UCSD-AML1 (cell line): ENCODE data around the gene INTU.
A peak's percentile ranks its signal among the peaks of the same experiment; 100 is the strongest.
"Not testable (repeated sequence)": the region's sequence is repeated elsewhere in the genome, so short reads cannot be mapped to it uniquely, and the experiment has no call there.

ENCODE experiments used
- DNase-seq: peaks from one replicate; lab custom pipeline; 2025; ENCODE audit not compliant: unreplicated experiment; lab: John Stamatoyannopoulos, UW

Gene INTU

DNA sequence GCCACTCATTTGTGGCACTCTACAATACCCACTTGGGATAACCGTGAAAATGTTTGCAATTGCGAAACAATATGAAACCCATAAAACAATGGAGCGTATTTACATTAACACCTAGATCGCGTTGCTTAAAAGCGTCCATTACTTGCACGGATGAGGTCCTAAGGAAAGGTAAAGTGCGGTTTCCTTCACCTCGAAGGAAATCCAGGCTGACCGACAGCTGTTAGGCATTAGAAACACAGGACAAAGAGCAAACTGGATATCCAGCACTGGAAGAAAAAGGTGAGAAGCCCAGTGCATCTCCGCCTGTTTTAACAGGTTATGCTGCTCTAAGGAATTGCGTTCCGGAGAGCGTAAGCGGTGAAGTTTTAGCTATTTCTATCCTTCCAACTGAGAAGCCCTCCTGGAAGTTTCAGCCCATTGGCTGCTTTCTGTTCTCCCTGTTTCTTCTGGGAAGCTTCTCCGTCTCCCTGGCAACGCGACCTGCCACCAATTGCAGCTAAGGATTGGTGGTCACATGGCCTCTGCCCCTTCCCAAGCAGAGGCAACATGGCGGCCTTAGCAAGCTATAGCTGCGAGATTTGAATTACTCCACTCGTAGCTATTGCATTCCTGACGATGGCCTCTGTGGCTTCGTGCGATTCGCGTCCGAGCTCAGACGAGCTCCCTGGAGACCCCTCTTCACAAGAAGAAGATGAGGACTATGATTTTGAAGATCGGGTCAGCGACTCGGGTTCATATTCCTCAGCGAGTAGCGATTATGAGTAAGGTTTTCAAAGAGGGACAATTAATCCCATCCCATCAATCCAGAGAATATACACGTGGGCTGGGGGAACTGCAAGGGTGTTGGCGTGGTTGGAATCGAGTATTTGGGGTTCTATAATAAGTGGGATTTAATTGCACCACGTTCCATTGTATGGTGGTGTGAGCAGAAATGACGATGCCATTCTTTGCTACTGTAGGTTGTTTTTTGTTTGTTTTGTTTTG is at the start of gene INTU:
TSS of gene INTU (plus strand) at position 538 of the 984 bp plus-strand sequence. CDS start at position 616, 78 bp downstream.
- peak; percentile 38 for DNase-seq

DNA sequence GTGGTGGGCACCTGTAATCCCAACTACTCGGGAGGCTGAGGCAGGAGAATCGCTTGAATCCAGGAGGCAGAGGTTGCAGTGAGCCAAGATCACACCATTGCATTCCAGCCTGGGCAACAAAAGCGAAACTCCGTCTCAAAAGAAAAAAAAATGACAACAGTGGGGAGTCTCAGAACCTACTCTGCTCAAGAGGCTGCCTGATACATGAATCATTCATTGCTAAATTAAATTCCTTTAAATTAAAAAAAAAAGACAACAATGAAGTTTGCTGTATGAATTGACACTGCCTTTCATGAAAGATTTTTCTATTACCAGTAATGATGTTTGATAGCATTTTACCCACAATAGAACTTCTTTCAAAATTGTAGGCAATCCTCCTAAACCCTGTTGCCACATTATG is 46.3 kb upstream of the INTU start:
- DNase-seq: not testable (repeated sequence)

DNA sequence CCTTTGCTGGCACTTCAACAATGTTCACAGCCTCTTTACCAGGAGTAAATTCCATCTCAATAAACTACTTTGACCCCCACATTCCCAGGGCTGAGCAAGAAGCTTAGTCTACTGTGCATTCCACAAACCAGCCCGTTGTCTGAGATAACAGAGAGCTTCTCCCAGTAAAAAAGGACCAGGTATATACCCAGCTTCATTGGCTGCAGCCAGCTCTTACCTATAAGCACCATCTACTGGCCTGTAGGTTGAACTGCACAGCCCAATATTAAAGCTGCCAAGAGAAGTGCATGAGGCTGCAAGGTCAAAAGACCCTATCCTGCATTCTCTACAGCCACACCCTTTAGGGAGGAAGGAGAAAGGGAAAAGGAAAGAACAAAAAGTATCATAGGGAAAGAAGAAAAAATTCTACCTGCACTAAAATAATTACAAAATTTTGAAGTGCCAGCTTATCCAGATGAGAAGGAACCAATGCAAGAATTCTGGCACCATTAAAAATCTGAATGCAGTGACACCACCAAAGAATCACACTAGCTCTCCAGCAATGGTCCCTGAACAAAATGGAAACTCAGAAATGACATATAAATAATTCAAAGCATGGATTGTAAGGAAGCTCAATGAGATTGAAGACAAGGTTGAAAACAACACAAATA is 45.7 kb upstream of the INTU start:
- DNase-seq: no peak

DNA sequence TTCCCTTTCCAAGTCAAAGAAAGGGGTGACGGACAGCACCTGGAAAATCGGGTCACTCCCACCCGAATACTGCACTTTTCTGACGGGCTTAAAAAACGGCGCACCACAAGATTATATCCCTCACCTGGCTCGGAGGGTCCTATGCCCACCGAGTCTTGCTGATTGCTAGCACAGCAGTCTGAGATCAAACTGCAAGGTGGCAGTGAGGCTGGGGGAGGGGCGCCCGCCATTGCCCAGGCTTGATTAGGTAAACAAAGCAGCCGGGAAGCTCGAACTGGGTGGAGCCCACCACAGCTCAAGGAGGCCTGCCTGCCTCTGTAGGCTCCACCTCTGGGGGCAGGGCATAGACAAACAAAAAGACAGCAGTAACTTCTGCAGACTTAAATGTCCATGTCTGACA is 43.6 kb upstream of the INTU start:
- DNase-seq: not testable (repeated sequence)

DNA sequence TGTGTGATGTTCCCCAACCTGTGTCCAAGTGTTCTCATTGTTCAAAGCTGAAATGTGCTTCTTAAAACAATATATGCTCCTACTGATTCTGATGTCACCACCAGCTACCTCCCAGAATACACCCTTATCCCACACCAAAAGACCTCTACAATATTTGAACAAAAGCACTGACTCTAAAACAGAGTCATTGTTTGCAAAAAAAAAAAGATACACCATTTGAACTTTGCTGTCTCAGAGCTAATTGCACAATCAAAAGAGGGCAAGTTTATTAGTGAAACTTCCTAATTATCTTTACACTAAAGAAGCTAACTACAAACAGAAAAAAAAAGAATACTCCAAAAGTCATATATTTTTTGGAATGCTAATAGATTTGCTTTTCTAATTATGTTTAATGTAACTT is 34.1 kb upstream of the INTU start:
- DNase-seq: no peak

DNA sequence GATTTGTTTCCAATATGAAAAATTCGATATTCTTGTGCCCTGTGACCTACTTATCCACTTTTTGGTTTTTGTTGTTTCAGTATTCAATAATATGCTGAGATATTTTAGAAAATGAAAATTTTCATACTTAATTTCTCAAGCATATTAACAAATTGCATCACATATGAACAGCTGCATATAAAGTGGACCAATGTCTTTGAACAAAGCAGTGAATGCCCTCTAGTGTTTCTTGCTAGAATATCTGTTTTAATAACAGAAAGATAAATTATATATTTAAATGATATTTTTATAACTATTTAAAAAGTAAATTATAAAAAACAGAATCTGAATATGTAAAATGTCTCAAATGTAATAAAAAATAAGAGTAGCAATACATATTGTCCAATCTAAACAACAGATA is 31.7 kb upstream of the INTU start:
- DNase-seq: no peak

DNA sequence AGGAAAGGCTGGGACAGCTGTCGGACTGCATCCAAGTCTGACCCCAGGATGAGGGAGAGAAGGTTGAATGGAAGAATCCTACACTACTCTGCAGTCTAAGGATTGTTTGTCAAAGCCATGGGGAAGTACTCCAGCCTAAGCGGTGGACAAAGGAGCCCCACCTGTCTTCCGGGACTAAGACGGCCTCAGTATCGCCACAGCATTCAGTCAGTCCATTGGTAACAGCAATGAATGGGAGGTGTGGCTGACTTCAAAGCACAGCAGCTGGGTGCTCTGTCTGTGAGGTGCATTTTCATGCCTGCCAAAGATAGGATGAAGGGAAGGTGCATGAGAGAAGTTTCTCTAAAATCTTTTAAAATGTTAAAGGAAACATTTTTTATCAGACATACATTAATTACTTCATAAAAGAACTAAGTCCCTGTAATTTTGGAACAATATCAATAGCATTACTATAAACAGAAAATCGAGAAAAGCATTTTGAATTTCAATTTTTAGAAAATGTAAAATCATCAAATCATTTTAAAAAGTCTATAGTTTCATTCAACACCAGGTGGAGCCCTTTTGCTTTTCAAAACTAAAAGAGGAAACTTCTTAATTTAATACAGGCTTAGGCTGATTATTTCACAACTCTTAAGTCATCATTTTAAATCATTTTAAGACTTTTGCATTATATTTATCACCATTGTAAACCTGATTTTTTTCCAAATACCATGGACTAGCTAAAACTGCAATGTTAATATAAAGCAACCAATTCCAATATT is 27.6 kb upstream of the INTU start:
- no peak for DNase-seq

DNA sequence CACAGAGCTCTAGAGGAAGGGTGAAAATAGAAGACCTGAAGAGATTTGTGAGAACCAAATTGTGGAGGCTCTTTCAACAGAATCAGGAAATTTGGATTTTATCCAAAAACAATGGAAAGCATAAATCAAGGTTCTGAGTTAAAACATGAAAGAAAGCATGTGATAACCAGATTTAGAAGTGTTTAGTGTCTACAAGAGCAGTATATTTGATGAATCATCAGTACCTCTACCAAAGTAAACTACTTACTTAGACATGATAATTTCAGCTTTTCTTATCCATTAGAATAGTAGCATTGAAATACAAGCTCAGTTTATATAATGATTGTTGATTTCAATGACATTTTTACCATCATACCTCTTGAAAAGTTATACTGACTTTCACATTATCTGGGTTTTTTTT is 25.9 kb upstream of the INTU start:
- no peak for DNase-seq

DNA sequence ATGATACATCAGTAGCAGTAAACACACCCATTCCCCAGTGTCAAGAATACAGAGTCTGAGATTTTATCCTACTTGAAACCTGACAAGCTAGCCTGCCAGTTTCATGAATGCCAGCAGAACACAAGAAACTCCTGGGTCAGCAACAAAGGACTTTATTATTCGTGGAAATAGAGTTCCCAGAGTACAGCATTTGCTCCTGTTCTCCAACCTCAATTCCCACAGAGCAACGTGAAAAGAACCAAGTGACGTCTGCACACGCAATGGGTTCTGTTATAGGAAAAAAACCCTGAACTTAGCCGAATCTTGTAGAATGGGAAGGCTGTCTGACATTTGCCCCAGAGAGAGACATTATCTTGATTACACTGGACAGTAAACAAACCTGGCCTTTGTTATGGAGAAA is 23.3 kb upstream of the INTU start:
- no peak for DNase-seq

DNA sequence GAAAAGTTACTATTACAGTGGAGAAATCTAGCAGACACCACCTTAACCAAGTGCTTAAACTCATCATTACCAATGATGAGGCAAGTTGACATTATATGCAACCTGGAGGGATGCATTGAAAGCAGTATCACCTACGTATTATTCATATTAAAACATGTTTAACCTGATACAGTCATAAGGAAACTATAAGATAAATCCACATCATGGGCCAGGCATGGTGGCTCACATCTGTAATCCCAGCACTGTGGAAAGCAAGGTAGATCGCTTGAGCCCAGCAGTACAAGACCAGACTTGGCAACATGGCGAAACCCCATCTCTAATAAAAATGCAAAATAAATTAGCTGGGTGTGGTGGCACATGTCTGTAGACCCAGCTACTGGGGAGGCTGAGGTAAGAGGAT is 22.3 kb upstream of the INTU start:
- no peak for DNase-seq

DNA sequence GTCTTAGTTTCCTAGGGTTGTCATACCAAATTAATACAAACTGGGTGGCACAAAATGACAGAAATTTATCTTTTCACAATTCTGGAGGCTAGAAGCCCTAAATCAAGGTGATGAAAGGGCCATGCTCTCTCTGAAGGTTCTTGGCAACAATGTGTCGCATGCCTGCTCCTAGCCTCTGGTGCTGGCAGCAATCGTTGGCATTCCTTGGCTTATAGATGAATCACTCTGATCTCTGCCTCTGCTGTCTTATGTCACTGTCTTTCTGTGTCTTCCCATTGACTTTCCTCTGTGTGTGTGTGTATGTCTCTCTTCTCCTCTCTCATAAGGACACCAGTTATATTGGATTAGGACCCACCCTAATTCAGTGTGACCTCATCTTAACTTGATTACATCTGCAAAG is 15.9 kb upstream of the INTU start:
- no peak for DNase-seq

DNA sequence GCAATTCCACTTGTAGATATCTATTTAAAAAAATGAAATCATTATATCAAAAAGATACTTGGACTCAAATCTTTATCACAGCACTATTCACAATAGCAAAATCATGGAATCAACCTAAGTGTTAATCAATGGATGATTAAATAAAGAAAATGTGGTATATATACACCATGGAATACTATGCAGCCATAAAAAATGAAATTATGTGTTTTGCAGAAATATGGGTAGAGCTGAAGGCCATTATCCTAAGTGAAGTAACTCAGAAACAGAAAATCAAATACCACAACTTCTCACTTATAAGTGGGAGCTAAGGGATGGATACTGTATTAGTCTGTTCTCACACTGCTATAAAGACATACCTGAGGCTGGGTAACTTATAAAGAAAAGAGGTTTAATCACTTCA is 14.3 kb upstream of the INTU start:
- DNase-seq: no peak

DNA sequence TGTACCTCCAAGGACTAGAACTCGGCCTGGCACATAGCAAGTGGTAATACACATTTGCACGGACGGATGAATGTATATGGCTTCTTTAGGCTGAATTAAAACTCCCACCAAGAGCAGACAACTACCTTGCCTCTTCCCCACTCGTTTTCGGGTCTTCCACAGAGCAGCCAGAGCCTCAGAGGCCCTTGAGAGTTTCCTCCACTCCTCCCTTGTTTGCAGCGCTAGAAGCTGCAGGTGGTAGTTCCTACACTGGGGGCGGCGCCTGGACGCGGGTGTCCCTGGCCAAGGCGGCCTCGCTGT is 10.2 kb upstream of the INTU start:
- no peak for DNase-seq

DNA sequence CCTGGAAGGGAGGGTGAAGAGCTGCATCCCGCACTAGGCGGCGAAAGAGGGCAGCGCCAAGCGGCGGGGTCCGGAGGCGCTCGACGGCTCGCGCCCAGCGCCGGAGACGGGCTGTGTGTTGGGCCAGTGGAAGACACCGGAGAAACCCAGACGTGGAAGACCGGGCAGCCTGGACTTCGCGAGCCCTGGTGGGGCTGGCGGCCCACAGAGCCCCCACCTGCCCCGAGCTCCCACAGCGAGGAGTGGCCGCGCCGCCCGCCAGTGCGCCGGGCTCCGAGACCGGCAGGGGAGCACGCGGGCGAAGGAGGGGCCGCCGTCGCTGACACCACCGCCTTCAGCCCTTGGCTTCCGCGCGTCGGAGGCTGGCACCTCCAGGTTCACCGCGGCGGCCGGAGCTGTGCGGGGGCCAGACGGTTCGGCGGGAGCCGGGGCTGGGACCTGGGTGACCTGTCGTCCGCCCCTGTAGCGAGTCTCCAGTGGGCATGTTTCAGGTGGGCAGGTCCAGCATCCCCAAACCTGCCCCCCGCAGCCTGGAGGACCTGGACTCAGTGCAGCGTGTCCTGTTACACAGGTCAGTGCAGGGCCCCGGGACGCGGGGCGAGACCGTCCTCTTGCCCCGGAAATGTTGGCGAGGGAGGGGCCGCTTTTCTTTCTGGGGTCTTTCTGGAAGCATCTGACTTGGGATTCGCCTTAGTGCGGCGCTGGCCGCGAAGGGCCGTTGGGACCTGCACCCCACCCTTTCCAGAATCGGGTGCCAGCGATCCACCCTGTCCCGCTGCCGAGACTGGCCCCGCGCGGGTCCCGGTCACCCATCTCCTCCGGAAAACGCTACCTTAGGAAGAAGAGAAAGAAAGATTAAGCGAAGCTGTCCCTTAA is 9.6 kb upstream of the INTU start:
- DNase-seq: no peak

DNA sequence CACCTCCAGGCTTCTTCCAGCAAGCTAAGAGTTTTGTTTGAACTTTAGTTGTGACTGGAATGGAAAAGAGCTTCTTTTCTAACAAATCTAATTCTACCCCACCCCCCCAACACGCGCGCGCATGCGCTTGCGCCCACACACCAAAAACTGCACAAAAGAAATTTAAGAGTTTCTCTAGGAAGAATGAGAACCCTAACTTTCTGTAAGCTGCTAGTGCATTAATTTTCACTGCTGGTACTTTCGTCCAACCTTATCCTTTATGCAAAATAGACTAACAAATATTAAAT is 9.0 kb upstream of the INTU start:
- DNase-seq: no peak

DNA sequence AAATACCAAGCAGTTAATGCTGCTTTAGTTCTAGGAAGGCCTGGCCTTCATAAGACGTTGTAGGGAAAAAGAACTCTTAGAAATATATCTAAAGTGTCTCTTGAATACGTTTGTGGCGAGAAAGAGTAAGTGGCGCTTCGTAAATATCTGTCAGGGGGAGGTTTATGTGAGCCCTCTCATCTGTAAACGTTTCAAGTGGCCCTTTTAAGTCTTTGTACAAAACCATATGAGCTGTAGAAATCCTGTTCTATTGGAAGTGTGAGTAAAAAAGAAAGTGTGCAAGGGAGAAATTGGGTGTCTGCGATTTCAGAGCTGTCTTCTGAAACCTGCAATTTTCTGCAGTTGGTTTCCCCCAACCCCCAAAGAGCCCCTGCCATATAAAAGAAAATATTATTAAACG is 8.6 kb upstream of the INTU start:
- no peak for DNase-seq

DNA sequence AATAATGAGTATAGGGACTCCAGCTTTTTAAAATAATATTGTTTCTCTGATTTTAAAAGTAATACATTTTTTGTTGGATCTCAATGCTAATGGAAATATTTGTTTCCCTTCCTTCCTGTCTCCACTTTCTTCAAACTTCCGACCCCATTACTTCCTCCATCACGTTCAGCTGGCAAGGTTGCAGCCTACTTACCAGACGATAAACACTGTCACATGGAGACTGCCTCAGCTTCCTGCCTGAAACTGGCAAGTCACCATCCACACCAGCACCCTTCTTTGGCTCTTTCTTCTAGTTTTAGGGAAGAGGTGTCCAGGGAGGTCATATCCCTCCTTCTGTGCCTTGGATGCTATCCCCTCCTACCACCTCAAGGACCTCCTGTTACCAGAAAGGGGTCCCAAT is 3.4 kb upstream of the INTU start:
- DNase-seq: no peak

DNA sequence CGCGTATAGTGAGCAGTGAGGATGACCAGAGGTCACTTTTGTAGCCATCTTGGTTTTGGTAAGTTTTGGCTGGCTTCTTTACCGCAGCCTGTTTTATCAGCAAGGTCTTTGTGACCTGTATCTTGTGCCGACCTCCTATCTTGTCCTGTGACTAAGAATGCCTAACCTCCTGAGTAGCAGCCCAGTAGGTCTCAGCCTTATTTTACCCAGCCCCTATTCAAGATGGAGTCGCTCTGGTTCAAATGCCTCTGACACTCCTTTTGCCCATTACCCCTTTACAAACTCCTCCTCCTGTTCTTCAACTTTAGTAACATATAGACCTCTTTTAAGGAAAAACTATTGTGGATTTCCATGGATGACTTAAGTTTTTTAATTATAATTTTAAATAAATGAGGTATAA is 2.6 kb upstream of the INTU start:
- DNase-seq: no peak

DNA sequence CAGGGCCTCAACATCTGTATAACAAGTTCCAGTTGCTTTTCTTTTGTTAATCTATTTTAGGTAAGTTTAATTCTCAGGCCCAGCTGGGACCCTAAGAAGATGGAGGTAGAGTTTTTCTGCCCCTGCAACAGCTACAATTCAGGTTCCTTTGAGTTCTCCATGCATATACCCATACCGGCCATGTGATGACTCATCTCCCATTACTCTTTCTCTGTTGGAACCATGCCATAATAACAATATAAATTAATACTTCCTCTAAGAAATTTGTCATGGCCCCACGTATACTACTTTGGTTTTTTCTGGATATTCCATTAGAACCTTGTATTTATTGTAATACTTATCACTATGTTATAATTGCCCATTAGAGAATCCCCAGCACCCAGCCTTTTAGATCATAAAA is 1.3 kb upstream of the INTU start:
- no peak for DNase-seq

DNA sequence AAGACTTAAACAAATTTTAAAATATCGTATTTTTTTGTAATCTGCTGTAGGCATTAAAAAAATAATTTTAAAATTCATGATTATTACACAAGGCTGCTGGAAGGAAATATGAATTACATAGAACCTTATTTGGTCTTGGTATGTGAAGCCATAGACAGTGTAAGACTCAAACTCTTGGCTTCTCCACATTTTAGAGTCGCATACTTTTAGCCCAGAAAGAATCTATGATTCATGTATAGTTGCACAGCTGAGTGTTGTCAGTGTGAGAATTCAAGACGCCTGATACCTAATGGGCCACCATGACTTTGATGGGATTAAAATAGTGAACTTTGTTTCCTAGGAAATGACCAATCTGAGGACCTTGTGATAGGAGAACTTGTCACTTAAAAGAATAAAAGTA is 1.4 kb downstream of the INTU start:
- no peak for DNase-seq

DNA sequence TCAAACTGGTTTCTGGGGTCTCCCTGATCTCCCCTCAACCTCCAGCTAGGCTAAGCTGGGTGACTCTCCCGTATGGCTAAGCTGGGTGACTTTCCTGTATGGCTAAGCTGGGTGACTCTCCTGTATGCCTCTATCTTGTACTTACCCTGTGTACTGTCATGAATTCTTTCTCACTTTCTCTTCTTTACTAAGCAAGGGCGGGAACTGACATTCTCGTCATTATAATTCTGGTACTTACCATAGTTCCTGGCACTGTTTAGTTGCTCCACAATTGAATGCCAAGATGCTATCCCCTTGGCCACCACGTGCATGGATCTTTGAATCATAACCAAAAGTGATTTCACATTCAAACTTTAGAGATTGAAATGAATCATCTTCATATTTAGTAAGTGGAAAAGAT is 8.8 kb downstream of the INTU start:
- no peak for DNase-seq
